PFSK-1 (cell line): ENCODE measurements around the gene SLC1A7.

ENCODE experiments used
- POLR2AphosphoS5 ChIP-seq: IDR thresholded peaks from 2 replicates; pipeline ENCODE4 v1.6.1; 2012; ENCODE audit warnings: low read depth, mild to moderate bottlenecking, control low read depth, low read length, moderate library complexity
- TAF1 ChIP-seq: IDR thresholded peaks from 2 replicates; pipeline ENCODE4 v1.6.1; 2012; ENCODE audit warnings: low read length, control low read depth, borderline replicate concordance; ENCODE audit not compliant: insufficient read depth

DNA sequence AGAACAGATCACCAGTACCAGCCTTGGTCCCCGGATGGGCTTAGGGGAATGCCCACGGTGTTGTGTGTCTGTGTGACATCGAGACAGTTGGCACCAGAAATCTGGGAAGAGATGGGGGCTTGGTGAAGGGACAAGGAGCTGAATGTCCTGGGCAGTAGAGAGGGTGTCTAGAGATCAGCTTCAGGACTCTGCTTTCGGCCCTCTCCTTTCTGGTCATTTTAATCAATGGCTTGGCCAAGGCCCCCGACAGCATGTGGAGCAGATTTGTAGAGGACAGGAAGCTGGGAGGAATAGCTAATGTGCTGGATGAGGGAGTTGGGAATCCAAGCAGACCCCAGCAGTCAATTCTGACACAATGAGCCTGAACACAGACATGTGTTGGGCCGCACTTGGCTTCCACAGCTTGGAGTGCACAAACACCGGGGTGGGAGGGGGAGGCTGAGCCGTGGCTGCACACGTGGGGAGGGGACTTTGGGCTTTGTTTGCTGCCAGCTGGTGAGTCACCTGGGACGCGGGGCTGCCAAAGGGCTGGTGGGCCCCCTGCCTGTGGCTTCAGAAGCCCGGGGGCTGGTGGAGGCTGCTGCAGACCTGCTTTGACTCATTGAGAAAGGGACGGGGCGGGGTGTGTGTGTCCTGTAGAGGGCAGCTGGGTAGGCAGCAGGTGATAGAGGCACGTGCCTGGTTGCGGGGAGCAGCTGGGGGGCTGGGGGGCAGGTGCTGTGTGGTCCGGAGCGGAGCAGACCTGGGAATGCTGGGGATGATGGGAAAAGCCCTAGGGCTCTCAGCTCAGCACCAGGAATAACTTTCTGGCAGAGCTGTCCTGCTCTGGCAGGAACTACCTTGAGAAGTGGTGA, 20.9 kb downstream of the SLC1A7 start:
- TF ChIP-seq TAF1 (no peak), POLR2AphosphoS5 (no peak)
